Activated T-helper 2 cell treated with anti-CD3 and anti-CD28 coated beads, Interferon-gamma antibody, Interleukin-2, Interleukin-4, amounts not matched to agents 10 μg/mL and 5 μg/mL and 100 μg/mL, durations not matched to agents 14 hours and 24 hours and 36 hours (primary cell): ENCODE results near the gene MPC1. TPM values are rescaled to one million over a fixed set of nuclear protein-coding genes. Genes with fewer than 3 reads are reported as not detected.
"Not testable (repeated sequence)": the region's sequence is repeated elsewhere in the genome, so short reads cannot be mapped to it uniquely, and the experiment has no call there.

Source experiments
- DNase-seq: peaks from one replicate; pipeline ENCODE4 v3.0.0; 2021; ENCODE audit warnings: low spot score
- H3K27ac Mint-ChIP-seq: one replicate; pipeline ENCODE4 v1.8.0; 2021; ENCODE audit warnings: mixed read lengths
- H3K27me3 Mint-ChIP-seq: one replicate; pipeline ENCODE4 v1.8.0; 2021; ENCODE audit warnings: low read depth, mixed read lengths
- H3K36me3 Mint-ChIP-seq: one replicate; pipeline ENCODE4 v1.8.0; 2021; ENCODE audit warnings: low read depth, mixed read lengths
- H3K4me1 Mint-ChIP-seq: one replicate; pipeline ENCODE4 v1.8.0; 2021; ENCODE audit warnings: low read depth, mixed read lengths
- H3K4me3 Mint-ChIP-seq: one replicate; pipeline ENCODE4 v1.8.0; 2021; ENCODE audit warnings: low read depth, mild to moderate bottlenecking, moderate library complexity, mixed read lengths
- H3K9me3 Mint-ChIP-seq: one replicate; pipeline ENCODE4 v1.8.0; 2021; ENCODE audit warnings: mixed read lengths
- intact Hi-C: fragments of 100-400 bp; cut with micrococcal nuclease; formaldehyde crosslinking; loops from one replicate; pipeline ENCODE4 v1.15.1; 2023
- total RNA-seq: library from RNA; stranded (reverse); gene quantifications from 2 replicates; pipeline ENCODE4 v1.2.3, GENCODE V29; 2022

MPC1 gene
- total RNA-seq, 1 donor from 2014 or later: 20.3 TPM

DNA sequence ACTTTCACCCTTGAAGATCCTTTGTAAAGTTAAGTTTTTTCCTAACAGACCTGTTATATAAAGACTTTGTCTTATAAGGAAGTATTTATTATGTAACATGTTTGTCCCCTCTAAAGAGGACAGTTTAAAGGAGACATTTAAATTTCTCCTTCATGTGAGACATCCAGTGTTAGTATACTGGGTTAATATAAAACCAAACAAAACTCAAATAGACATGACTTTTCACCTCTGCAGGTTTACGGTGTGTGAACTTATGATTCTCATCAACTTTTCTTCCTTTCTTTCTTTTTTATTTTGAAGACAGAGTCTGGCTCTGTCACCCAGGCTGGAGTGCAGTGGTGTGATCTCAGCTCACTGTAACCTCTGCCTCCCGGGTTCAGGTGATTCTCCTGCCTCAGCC is 17.4 kb upstream of the MPC1 start:
- H3K4me1 Mint-ChIP-seq: peaks cover 2% of the 10 kb centered on the region
- no peak overlapping the region for H3K27ac Mint-ChIP-seq
- no peaks in the 10 kb centered on the region for H3K9me3 Mint-ChIP-seq
- H3K36me3 Mint-ChIP-seq: no peaks in the 10 kb centered on the region
- no peak overlapping the region for H3K4me3 Mint-ChIP-seq
- DNase-seq: no peak
- intact Hi-C loops: no loop called here
- peaks cover 4% of the 10 kb centered on the region for H3K27me3 Mint-ChIP-seq

GRCh38 chr6:166398348-166398747 is 15.6 kb upstream of the MPC1 start:
- Mint-ChIP-seq H3K9me3 (no peaks in the 10 kb centered on the region), H3K4me1 (peaks cover 2% of the 10 kb centered on the region), H3K27me3 (peaks cover 7% of the 10 kb centered on the region), H3K4me3 (no peak overlapping the region), H3K36me3 (no peaks in the 10 kb centered on the region), H3K27ac (no peak overlapping the region)
- intact Hi-C loops: no loop called here
- no peak for DNase-seq

DNA sequence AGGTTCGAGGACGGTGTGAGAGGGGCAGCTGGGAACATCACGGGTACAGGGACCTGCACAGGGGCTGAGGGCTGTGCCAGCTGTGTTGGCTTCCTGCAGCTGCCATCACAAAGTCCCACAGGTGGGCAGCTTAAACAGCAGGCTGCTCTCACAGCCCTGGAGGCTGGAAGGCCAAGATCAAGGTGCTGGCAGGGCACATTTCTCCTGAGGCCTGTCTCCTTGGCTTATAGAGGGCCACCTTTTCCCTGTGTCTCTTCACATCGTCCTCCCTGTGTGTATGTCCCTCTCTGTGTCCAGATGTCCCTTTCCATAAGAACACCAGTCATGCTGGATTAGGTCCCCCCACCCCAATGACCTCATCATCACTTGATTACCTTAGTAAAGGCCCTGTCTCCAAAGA is 15.1 kb upstream of the MPC1 start:
- no peak for DNase-seq
- H3K4me1 Mint-ChIP-seq: no peaks in the 10 kb centered on the region
- H3K9me3 Mint-ChIP-seq: no peaks in the 10 kb centered on the region
- H3K27me3 Mint-ChIP-seq: peaks cover 8% of the 10 kb centered on the region
- intact Hi-C loops: no loop called here
- H3K27ac Mint-ChIP-seq: no peak overlapping the region
- H3K4me3 Mint-ChIP-seq: no peak overlapping the region
- no peaks in the 10 kb centered on the region for H3K36me3 Mint-ChIP-seq

GRCh38 chr6:166395778-166396177 is 13.0 kb upstream of the MPC1 start:
- Mint-ChIP-seq H3K4me3 (no peak overlapping the region), H3K36me3 (no peaks in the 10 kb centered on the region), H3K4me1 (no peaks in the 10 kb centered on the region), H3K9me3 (no peaks in the 10 kb centered on the region), H3K27me3 (peaks cover 17% of the 10 kb centered on the region), H3K27ac (no peak overlapping the region)
- intact Hi-C loops: no loop called here
- no peak for DNase-seq

- no peak for DNase-seq
Measured at GRCh38 chr6:166395351-166395750, 12.6 kb upstream of the MPC1 start.

GRCh38 chr6:166394036-166394892 is 11.5 kb upstream of the MPC1 start:
- Mint-ChIP-seq H3K36me3 (no peaks in the 10 kb centered on the region), H3K4me1 (no peaks in the 10 kb centered on the region), H3K27me3 (peaks cover 23% of the 10 kb centered on the region), H3K9me3 (no peaks in the 10 kb centered on the region), H3K4me3 (no peak overlapping the region), H3K27ac (no peak overlapping the region)
- DNase-seq: no peak
- intact Hi-C loops: no loop called here

More at GRCh38 chr6:166395351-166395750, 12.6 kb upstream of the MPC1 start:
- intact Hi-C loops: no loop called here
- no peaks in the 10 kb centered on the region for H3K9me3 Mint-ChIP-seq
- H3K27ac Mint-ChIP-seq: no peak overlapping the region
- H3K27me3 Mint-ChIP-seq: peaks cover 21% of the 10 kb centered on the region
- H3K36me3 Mint-ChIP-seq: no peaks in the 10 kb centered on the region
- H3K4me1 Mint-ChIP-seq: no peaks in the 10 kb centered on the region
- no peak overlapping the region for H3K4me3 Mint-ChIP-seq

- H3K27ac Mint-ChIP-seq: no peak overlapping the region
- no peaks in the 10 kb centered on the region for H3K9me3 Mint-ChIP-seq
- no peak for DNase-seq
- H3K27me3 Mint-ChIP-seq: peaks cover 21% of the 10 kb centered on the region
- H3K36me3 Mint-ChIP-seq: no peaks in the 10 kb centered on the region
- H3K4me3 Mint-ChIP-seq: no peak overlapping the region
- no peaks in the 10 kb centered on the region for H3K4me1 Mint-ChIP-seq
- intact Hi-C loops: no loop called here
Measured at GRCh38 chr6:166393535-166393823, 10.7 kb upstream of the MPC1 start.

GRCh38 chr6:166392755-166393534 is 10.2 kb upstream of the MPC1 start:
- H3K27ac Mint-ChIP-seq, H3K36me3 Mint-ChIP-seq, intact Hi-C loops, H3K4me1 Mint-ChIP-seq, DNase-seq, H3K4me3 Mint-ChIP-seq, H3K9me3 Mint-ChIP-seq: not testable (repeated sequence)
- peaks cover 21% of the 10 kb centered on the region for H3K27me3 Mint-ChIP-seq

DNA sequence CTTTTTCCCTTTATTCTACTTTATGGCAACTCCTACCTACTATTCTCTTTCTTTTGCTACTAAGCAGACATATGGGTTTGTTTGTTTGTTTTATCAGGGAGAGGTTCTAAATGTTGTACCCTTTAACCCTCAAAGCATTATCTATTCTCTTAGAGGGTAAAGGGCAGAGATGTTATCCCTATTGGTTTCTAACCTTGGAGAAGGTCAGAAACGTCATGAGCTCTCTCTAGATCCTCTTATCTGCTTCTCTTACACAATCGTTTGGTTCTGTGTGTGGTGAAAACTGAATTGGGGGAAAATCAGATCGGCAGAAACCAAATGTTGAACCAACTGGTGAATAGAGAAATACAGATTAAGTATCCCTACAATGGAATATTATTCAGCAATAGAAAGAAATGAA is 6.4 kb upstream of the MPC1 start:
- Mint-ChIP-seq H3K36me3 (no peaks in the 10 kb centered on the region), H3K27me3 (peaks cover 21% of the 10 kb centered on the region), H3K4me3 (no peak overlapping the region), H3K9me3 (no peaks in the 10 kb centered on the region), H3K4me1 (no peaks in the 10 kb centered on the region), H3K27ac (no peak overlapping the region)
- intact Hi-C loops: no loop called here
- no peak for DNase-seq

DNA sequence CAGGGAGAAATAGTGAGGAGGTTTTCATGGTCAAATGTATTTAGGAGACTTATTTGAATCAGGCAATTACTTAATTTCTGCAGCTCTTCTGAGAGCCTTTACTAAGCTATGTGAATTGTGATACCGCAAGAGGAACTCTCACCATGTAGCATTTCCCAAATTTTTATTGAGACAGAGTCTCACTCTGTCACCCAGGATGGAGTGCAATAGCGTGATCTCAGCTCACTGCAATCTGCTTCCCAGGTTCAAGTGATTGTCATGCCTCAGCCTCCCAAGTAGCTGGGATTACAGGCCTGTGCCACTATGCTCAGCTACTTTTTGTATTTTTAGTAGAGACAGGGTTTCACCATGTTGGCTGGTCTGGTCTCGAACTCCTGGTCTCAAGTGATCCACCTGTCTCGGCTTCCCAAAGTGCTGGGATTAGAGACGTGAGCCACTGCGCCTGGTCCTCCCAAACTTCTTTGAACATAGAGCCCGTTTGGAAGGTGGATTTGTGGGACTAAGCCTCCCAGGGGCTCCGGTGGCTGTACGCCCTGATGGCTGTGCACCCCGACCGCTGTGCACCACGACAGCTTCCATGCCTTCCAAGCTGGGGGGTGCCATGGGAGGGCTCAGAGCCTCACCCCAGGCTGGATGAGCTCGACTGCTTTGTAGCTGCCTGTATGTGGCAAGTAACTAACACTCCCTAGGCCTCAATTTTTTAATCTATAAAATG is 5.7 kb upstream of the MPC1 start:
- Mint-ChIP-seq H3K9me3 (no peaks in the 10 kb centered on the region), H3K27me3 (peaks cover 19% of the 10 kb centered on the region), H3K36me3 (no peaks in the 10 kb centered on the region), H3K4me3 (no peak overlapping the region), H3K27ac (no peak overlapping the region), H3K4me1 (no peaks in the 10 kb centered on the region)
- no peak for DNase-seq
- intact Hi-C loops: no loop called here

DNA sequence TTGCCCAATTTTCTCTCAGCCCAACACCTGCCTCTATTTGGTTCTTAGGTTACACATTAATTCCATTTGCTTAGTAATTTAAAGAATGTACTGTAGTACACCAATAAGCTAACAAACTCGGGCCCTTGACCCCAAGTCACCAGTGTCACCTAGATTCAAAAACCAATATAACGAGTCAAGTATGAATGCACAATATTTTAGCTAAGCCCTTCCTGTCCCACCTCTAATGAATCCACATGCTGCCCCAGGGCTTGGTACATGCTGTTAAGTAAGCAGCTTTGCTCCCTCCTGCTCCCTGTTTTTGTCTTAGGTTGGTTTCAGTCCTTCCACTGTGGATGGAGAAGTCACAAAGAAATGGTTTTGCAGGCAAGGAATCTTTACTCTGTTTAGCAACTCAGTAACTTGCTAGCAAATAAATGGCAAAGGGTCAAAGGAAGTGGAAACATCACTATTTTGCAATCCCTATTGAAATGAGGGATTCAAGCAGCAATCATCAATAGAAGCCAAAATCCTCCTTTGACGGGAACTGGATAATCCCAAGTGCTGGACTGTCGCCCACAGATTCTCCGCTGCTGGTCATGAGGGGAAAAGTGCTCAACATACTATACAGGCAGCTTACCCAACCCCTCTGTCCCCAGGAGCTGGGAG is 5.0 kb upstream of the MPC1 start:
- H3K27ac Mint-ChIP-seq: no peak overlapping the region
- H3K4me1 Mint-ChIP-seq: no peaks in the 10 kb centered on the region
- H3K9me3 Mint-ChIP-seq: no peaks in the 10 kb centered on the region
- DNase-seq: no peak
- intact Hi-C loops: no loop called here
- no peaks in the 10 kb centered on the region for H3K36me3 Mint-ChIP-seq
- peaks cover 17% of the 10 kb centered on the region for H3K27me3 Mint-ChIP-seq
- H3K4me3 Mint-ChIP-seq: no peak overlapping the region

DNA sequence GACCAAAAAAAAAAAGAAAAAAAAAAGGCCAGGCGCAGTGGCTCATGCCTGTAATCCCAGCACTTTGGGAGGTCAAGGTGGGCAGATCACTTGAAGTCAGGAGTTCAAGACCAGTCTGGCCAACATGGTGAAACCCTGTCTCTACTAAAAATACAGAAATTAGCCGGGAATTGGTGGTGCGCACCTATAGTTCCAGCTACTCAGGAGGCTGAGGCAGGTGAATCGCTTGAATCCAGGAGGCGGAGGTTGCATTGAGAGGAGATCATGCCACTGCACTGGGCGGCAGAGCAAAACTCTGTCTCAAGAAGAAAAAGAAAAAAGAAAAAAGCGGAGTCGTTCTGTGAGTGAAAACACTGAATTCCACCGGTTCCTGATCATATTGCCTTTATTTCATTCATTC is 4.4 kb upstream of the MPC1 start:
- DNase-seq, intact Hi-C loops, H3K4me1 Mint-ChIP-seq, H3K36me3 Mint-ChIP-seq, H3K4me3 Mint-ChIP-seq, H3K27ac Mint-ChIP-seq, H3K9me3 Mint-ChIP-seq: not testable (repeated sequence)
- peaks cover 11% of the 10 kb centered on the region for H3K27me3 Mint-ChIP-seq
